CD4-positive, alpha-beta T cell (primary cell): Measurements from ENCODE around the gene ERCC2. TPM values are rescaled to one million over a fixed set of nuclear protein-coding genes. Genes with fewer than 3 reads are reported as not detected.

Source experiments
- ATAC-seq: fragments of 200-7000 bp; cut with Tn5 transposase; one replicate; pipeline ENCODE4 v1.10.0; 2022; ENCODE audit warnings: mild to moderate bottlenecking; ENCODE audit not compliant: poor library complexity
- CTCF ChIA-PET: fragments of 350-600 bp; sonication (Branson Sonifier 250); formaldehyde crosslinking; loops from one replicate; lab custom pipeline; 2021; ENCODE audit warnings: antibody characterized with exemption, inconsistent platforms; lab: Charles Lee
- POLR2A ChIA-PET: fragments of 350-600 bp; sonication (Branson Sonifier 250); formaldehyde crosslinking; loops from one replicate; lab custom pipeline; 2021; ENCODE audit warnings: antibody characterized with exemption, inconsistent platforms; lab: Charles Lee
- DNase-seq, 14 experiments: peaks; one replicate each; pipeline ENCODE4 v3.0.0-alpha.2; 2013 to 2020; ENCODE audit warnings: mixed read lengths in 2 of 14
- H3K27ac ChIP-seq, 2 donors: one replicate each; pipeline versions ENCODE4 v1.5.1 to v1.7.0; 2013; ENCODE audit warnings: low read length in 2 of 2, low read depth in 1 of 2, mild to moderate bottlenecking in 1 of 2
- H3K27me3 ChIP-seq, 2 experiments: 1 replicate in 1 of 2; 2 replicates in 1 of 2; pipeline versions ENCODE4 v1.6.1 to v1.7.0; 2013; ENCODE audit warnings: low read length in 2 of 2, control low read depth in 1 of 2, mild to moderate bottlenecking in 1 of 2, moderate library complexity in 1 of 2; ENCODE audit not compliant: insufficient read depth in 2 of 2, control insufficient read depth in 1 of 2
- H3K36me3 ChIP-seq: one replicate; pipeline ENCODE4 v1.6.1; 2013; ENCODE audit warnings: low read length, control low read depth; ENCODE audit not compliant: insufficient read depth
- H3K4me1 ChIP-seq: one replicate; pipeline ENCODE4 v1.6.1; 2013; ENCODE audit warnings: low read length, control low read depth; ENCODE audit not compliant: insufficient read depth
- H3K4me3 ChIP-seq: one replicate; pipeline ENCODE4 v1.5.1; 2013; ENCODE audit warnings: mild to moderate bottlenecking, low read length, moderate library complexity
- H3K9me3 ChIP-seq, 2 experiments: 1 replicate in 1 of 2; 2 replicates in 1 of 2; pipeline versions ENCODE4 v1.6.1 to v1.7.0; 2013; ENCODE audit warnings: low read length in 2 of 2, mild to moderate bottlenecking in 2 of 2, control low read depth in 1 of 2, moderate library complexity in 1 of 2; ENCODE audit not compliant: control insufficient read depth in 1 of 2, insufficient read depth in 1 of 2
- H3K27ac Mint-ChIP-seq: one replicate; pipeline ENCODE4 v1.8.0; 2020; ENCODE audit warnings: mixed read lengths
- H3K27me3 Mint-ChIP-seq: one replicate; pipeline ENCODE4 v1.8.0; 2021; ENCODE audit warnings: mixed read lengths
- H3K36me3 Mint-ChIP-seq: one replicate; pipeline ENCODE4 v1.8.0; 2021; ENCODE audit warnings: low read depth, mixed read lengths
- H3K4me1 Mint-ChIP-seq: one replicate; pipeline ENCODE4 v1.8.0; 2021; ENCODE audit warnings: low read depth, mixed read lengths
- H3K4me3 Mint-ChIP-seq: one replicate; pipeline ENCODE4 v1.8.0; 2020; ENCODE audit warnings: mild to moderate bottlenecking, mixed read lengths
- H3K9me3 Mint-ChIP-seq: one replicate; pipeline ENCODE4 v1.8.0; 2020; ENCODE audit warnings: mixed read lengths
- intact Hi-C, 2 experiments: fragments of 100-400 bp; cut with DNase I in 1 of 2; cut with micrococcal nuclease in 1 of 2; formaldehyde crosslinking; loops; one replicate each; pipeline versions ENCODE4 v1.15.1 to v1.9.0; 2023 to 2025; cut with DNase I, micrococcal nuclease
- total RNA-seq, 174 experiments: library from RNA in 2 of 174; stranded (reverse) in 2 of 174; gene quantifications; one replicate each; pipeline ENCODE4 v1.2.3 and lab custom pipeline; 2021 to 2026
- TF ChIP-seq, protein P1 (sequence below): fragments of 200-600 bp; IDR thresholded peaks from one replicate; pipeline ENCODE4 v1.8.0; 2022; ENCODE audit warnings: antibody characterized with exemption, mild to moderate bottlenecking

The ERCC2 gene
- total RNA-seq, 2 experiments from 2014 or later, result 8.7 to 9.6 TPM

DNA sequence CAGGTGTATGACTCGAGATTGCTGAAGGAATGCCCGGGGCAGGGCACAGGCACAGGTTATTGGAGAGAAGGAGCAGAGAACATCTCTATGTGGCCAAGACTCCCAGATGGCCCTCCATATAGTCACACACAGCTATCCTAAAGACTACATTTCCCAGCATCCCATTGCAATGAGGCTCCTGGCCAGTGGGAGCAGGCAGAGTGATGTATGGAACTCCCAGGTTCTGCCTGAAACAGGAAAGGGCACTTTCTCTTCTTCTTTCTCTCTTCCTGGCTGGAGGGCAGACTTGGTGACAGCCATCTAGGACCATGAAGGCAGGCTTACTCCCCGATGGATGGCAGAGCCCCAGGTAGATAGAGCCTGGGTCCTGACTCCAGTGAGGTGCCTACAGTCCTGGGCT lies 21.0 kb upstream of the ERCC2 start:
- Mint-ChIP-seq H3K27me3 (peaks cover 24% of the 10 kb centered on the region), H3K4me3 (no peak overlapping the region), H3K9me3 (no peaks in the 10 kb centered on the region), H3K27ac (no peak overlapping the region), H3K36me3 (no peaks in the 10 kb centered on the region), H3K4me1 (no peaks in the 10 kb centered on the region)
- DNase-seq (no peak), ATAC-seq (no peak)
- H3K4me3 ChIP-seq, result no peak overlapping the region
- POLR2A ChIA-PET, result no interaction called here
- H3K4me1 ChIP-seq, result peaks cover 3% of the 10 kb centered on the region
- H3K9me3 ChIP-seq, result no peaks in the 10 kb centered on the region
- intact Hi-C loops, result no loop called here
- TF ChIP-seq, protein P1, sequence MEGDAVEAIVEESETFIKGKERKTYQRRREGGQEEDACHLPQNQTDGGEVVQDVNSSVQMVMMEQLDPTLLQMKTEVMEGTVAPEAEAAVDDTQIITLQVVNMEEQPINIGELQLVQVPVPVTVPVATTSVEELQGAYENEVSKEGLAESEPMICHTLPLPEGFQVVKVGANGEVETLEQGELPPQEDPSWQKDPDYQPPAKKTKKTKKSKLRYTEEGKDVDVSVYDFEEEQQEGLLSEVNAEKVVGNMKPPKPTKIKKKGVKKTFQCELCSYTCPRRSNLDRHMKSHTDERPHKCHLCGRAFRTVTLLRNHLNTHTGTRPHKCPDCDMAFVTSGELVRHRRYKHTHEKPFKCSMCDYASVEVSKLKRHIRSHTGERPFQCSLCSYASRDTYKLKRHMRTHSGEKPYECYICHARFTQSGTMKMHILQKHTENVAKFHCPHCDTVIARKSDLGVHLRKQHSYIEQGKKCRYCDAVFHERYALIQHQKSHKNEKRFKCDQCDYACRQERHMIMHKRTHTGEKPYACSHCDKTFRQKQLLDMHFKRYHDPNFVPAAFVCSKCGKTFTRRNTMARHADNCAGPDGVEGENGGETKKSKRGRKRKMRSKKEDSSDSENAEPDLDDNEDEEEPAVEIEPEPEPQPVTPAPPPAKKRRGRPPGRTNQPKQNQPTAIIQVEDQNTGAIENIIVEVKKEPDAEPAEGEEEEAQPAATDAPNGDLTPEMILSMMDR, result no peak
- peaks cover 2 to 16% of the 10 kb centered on the region in 2 experiments for H3K27me3 ChIP-seq
- CTCF ChIA-PET, result no interaction called here
- no peak overlapping the region for H3K27ac ChIP-seq
- no peaks in the 10 kb centered on the region for H3K36me3 ChIP-seq

DNA sequence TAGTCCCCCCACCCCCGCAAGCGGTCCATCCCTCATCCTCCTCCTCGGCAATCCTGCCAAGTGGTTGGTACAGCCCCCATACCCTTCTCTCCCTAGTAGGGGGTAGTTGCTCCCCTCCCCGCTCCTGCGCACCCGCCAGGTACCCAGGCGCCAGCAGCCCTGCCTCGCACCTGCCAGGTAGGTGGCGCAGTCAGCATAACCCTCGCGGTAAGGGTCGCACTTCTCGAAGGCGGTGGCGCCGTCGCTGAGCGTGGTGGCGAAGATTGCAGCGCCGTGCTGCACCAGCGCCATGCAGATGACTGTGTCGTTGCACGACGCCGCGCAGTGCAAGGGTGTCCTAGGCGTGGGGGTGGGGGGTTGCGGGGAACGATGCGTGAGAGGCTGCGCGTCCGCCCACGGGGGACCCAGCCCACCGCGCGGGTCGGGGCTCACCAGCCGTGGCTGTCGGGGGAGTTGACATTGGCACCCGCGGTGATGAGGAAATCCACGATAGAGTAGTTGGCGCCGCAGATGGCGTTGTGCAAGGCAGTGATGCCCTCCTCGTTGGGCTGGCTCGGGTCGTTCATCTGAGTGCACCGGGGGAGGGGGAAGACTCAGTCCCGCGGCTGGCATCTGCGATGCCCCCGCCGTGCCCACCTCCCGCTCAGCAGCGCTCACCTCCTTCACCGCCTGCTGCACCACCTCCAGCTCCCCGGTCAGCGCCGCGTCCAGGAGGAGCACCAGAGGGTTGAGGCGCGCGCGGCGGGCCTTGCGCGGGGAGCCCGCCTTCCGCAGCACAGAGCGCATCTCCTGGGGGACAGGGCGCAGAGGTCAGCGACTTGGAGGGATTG lies 15.2 kb upstream of the ERCC2 start:
- no peak overlapping the region for H3K4me3 ChIP-seq
- CTCF ChIA-PET, result no interaction called here
- Mint-ChIP-seq H3K27ac (no peak overlapping the region), H3K4me3 (no peak overlapping the region), H3K27me3 (peaks cover 39% of the 10 kb centered on the region), H3K4me1 (no peaks in the 10 kb centered on the region), H3K36me3 (no peaks in the 10 kb centered on the region), H3K9me3 (no peaks in the 10 kb centered on the region)
- ATAC-seq, result peak; percentile 32
- H3K27ac ChIP-seq, result no peak overlapping the region
- intact Hi-C loops, result no loop called here
- TF ChIP-seq, protein P1, result no peak
- H3K36me3 ChIP-seq, result no peaks in the 10 kb centered on the region
- H3K9me3 ChIP-seq, result peaks cover 0 to 10% of the 10 kb centered on the region in 2 experiments
- H3K27me3 ChIP-seq, result peaks cover 17 to 28% of the 10 kb centered on the region in 2 experiments
- peak in 2 of 14 experiments; percentile 25 to 42 for DNase-seq
- peaks cover 12% of the 10 kb centered on the region for H3K4me1 ChIP-seq
- POLR2A ChIA-PET, result no interaction called here

DNA sequence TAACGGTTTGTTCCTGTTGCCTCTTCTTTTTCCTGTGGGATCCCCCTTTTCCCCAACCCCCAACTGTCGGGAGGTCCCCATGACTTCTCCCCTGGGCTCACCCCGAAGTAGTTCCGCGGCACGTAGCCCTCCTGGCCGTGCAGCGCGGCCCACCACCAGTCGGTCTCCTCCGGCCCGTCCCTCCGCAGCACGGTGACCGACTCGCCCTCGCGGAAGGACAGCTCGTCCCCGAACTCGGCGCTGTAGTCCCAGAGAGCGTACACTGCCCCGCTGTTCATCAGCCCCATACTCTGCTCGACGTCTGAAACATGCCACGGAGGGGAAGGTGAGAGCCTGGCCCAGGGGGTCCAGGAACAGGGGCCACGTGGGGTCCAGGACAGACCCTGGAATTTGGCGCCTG lies 12.1 kb upstream of the ERCC2 start:
- Mint-ChIP-seq H3K4me1 (no peaks in the 10 kb centered on the region), H3K9me3 (no peaks in the 10 kb centered on the region), H3K4me3 (no peak overlapping the region), H3K27me3 (peaks cover 29% of the 10 kb centered on the region), H3K27ac (no peak overlapping the region), H3K36me3 (no peaks in the 10 kb centered on the region)
- ChIA-PET CTCF (no interaction called here), POLR2A (no interaction called here)
- ATAC-seq (no peak), DNase-seq (no peak)
- Histone ChIP-seq H3K9me3 (peaks cover 0 to 10% of the 10 kb centered on the region in 2 experiments), H3K27ac (no peak overlapping the region), H3K4me3 (no peak overlapping the region), H3K27me3 (peaks cover 15 to 27% of the 10 kb centered on the region in 2 experiments), H3K36me3 (no peaks in the 10 kb centered on the region), H3K4me1 (peaks cover 12% of the 10 kb centered on the region)
- intact Hi-C loops, result no loop called here
- TF ChIP-seq, protein P1, result no peak
